ENCODE results near the gene OR11A1.

Gene OR11A1

DNA sequence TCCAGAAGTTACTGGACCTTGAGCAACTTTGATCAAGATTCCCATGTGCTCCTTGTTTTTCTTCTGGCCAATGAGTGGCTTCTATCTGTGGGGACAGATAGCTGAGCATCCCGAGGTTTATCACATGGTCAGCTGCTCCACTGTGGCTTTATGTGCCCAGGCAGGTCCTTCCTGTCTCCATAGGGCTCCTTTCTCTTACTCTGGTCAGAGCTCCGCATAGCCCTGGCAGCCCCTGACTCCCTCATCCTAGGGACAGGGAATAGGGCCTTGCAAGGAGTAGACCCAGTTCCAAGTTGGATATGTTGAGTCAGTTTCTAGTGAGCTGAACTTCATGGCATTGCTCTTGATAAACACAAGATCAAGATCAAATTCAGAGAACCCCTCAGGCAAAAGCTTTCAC lies 37.3 kb upstream of the OR11A1 start:
- Mint-ChIP-seq H3K4me1 (no peaks in the 10 kb centered on the region), H3K4me3 (no peak overlapping the region), H3K27ac (no peak overlapping the region), H3K9me3 (no peaks in the 10 kb centered on the region), H3K36me3 (ENCODE audit: low read depth) (no peaks in the 10 kb centered on the region), H3K27me3 (ENCODE audit: low read depth) (peaks cover 3% of the 10 kb centered on the region)
- TF ChIP-seq, protein P1, sequence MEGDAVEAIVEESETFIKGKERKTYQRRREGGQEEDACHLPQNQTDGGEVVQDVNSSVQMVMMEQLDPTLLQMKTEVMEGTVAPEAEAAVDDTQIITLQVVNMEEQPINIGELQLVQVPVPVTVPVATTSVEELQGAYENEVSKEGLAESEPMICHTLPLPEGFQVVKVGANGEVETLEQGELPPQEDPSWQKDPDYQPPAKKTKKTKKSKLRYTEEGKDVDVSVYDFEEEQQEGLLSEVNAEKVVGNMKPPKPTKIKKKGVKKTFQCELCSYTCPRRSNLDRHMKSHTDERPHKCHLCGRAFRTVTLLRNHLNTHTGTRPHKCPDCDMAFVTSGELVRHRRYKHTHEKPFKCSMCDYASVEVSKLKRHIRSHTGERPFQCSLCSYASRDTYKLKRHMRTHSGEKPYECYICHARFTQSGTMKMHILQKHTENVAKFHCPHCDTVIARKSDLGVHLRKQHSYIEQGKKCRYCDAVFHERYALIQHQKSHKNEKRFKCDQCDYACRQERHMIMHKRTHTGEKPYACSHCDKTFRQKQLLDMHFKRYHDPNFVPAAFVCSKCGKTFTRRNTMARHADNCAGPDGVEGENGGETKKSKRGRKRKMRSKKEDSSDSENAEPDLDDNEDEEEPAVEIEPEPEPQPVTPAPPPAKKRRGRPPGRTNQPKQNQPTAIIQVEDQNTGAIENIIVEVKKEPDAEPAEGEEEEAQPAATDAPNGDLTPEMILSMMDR (IDR thresholded peaks at IDR 0.05; ENCODE audit: unreplicated experiment in 3 of 3) = no peak

DNA sequence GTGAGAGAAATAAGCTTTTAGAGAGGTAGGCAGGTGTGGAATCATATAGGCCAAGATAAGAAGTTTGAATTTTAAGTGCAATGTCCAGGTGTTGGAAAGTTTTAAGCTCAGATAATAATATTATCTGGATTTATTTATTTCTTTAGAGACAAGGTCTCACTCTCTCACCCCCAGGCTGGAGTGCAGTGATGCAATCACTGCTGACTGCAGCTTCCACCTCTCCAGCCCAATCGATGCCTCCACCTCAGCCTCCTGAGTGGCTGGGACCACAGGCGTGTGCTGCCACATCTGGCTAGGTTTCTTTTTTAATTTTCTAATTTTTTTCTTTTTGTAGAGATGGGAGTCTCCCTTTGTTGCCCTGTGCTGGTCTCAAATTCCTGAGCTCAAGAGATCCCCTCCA lies 36.4 kb upstream of the OR11A1 start:
- Mint-ChIP-seq H3K4me1 (no peaks in the 10 kb centered on the region), H3K36me3 (ENCODE audit: low read depth) (no peaks in the 10 kb centered on the region), H3K9me3 (no peaks in the 10 kb centered on the region), H3K27me3 (ENCODE audit: low read depth) (peaks cover 3% of the 10 kb centered on the region), H3K27ac (no peak overlapping the region), H3K4me3 (no peak overlapping the region)
- TF ChIP-seq, protein P1 (IDR thresholded peaks at IDR 0.05; ENCODE audit: unreplicated experiment in 3 of 3) = no peak

DNA sequence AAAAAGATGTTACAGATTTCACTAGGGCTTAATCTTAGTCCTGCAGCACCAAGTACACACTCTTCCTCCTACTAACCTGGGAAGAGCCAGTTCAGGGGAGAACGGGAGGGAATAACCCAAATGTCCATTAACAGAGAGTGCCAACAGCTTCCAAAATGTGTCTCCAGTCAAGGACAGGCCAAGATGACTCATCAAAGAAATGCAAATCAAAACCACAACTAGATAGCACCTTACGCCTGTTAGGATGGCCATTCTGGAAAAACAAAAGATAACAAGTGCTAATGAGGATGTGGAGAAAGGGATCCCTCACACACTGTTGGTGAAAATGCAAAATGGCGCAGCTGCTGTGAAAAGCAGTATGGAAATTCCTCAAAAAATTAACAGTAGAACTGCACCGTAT lies 34.7 kb upstream of the OR11A1 start:
- Mint-ChIP-seq H3K27me3 (ENCODE audit: low read depth) (peaks cover 3% of the 10 kb centered on the region), H3K4me3 (no peak overlapping the region), H3K9me3 (no peaks in the 10 kb centered on the region), H3K27ac (no peak overlapping the region), H3K36me3 (ENCODE audit: low read depth) (no peaks in the 10 kb centered on the region), H3K4me1 (no peaks in the 10 kb centered on the region)
- TF ChIP-seq, protein P1 (IDR thresholded peaks at IDR 0.05; ENCODE audit: unreplicated experiment in 3 of 3) = no peak

DNA sequence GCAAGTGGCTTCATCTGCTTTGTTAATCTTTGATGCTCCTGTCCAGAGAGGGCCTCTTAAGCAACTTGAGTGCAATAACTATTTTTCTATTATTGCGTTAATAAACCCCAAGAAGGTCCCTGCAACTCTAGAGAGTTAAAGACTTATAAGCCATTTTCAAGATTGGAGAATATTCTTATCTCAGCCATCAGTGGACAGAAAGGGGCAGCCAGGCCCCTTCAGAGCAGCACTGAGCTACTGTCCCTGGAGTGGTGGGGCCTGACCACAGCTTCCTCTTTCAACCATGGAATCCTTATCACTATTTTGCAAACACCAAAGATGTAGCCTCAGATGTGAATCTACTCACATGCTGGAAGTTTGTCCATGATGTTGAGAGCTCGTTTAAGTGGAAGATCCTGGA lies 33.7 kb upstream of the OR11A1 start:
- H3K27me3 Mint-ChIP-seq (ENCODE audit: low read depth) = no peaks in the 10 kb centered on the region
- no peaks in the 10 kb centered on the region for H3K9me3 Mint-ChIP-seq
- H3K27ac Mint-ChIP-seq = no peak overlapping the region

DNA sequence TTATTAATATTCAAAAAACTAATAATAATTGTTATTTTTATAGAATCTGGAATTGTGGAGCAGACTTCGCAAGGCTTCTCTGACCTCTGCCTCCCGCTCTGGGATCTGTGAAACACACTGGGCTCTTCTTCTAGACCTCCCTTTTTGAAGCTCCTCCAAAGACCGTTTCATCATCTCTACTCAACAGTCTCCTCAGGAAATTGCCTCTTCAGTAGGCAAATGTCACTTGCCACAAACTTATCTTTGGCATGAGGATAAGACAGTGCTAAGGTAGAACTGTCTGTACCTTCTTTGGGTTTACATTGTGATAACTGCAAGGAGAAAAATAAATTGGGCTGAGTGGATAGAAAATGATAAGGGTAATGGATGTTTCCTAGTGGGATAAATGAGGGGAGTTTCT lies 33.2 kb upstream of the OR11A1 start:
- Mint-ChIP-seq H3K4me1 (no peaks in the 10 kb centered on the region), H3K36me3 (ENCODE audit: low read depth) (no peaks in the 10 kb centered on the region), H3K4me3 (no peak overlapping the region), H3K9me3 (no peaks in the 10 kb centered on the region), H3K27me3 (ENCODE audit: low read depth) (no peaks in the 10 kb centered on the region), H3K27ac (no peak overlapping the region)
- TF ChIP-seq, protein P1 (IDR thresholded peaks at IDR 0.05; ENCODE audit: unreplicated experiment in 3 of 3) = no peak

More for the DNA sequence above, 33.7 kb upstream of the OR11A1 start:
- Mint-ChIP-seq H3K36me3 (ENCODE audit: low read depth) (no peaks in the 10 kb centered on the region), H3K4me1 (no peaks in the 10 kb centered on the region), H3K4me3 (no peak overlapping the region)
- TF ChIP-seq, protein P1 (IDR thresholded peaks at IDR 0.05; ENCODE audit: unreplicated experiment in 3 of 3) = no peak

DNA sequence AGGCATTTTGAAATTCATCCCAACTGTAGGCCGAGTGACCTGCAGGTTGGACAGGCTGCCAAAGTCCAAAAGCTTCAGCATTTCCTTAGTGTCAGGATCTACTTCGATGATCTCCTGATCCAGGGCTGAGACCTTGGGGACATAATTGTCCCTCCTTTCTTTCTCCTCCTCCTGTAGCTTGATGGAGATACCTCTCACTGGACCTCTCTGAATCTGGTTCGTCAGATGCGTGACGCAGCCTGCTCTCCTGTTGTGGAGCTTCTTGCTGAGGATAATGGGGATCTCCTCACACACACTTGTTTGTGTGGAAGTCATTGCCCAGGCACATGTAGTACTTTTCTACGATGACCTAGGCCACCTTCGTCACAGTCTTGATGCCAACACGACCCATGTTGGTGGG lies 32.4 kb upstream of the OR11A1 start:
- no peak overlapping the region for H3K4me3 Mint-ChIP-seq
- no peaks in the 10 kb centered on the region for H3K27me3 Mint-ChIP-seq (ENCODE audit: low read depth)
- H3K9me3 Mint-ChIP-seq = no peaks in the 10 kb centered on the region
- TF ChIP-seq, protein P1 (IDR thresholded peaks at IDR 0.05; ENCODE audit: unreplicated experiment in 3 of 3) = no peak
- no peak overlapping the region for H3K27ac Mint-ChIP-seq
- H3K4me1 Mint-ChIP-seq = no peaks in the 10 kb centered on the region
- H3K36me3 Mint-ChIP-seq (ENCODE audit: low read depth) = no peaks in the 10 kb centered on the region

Measured in nephron (organoid).